Measurements from ENCODE around the gene CABS1. TPM values are rescaled to one million over a fixed set of nuclear protein-coding genes. Genes with fewer than 3 reads are reported as not detected.

The CABS1 gene
- total and polyA plus RNA-seq, 2 donors (not counting 3 experiments of a cell fraction or from before 2014, with no cell fraction given) = not detected

GRCh38 chr4:70303090-70303489 is 31.7 kb upstream of the CABS1 start:
- intact Hi-C loops (cut with micrococcal nuclease) (no loop called here), dilution Hi-C loops (cut with MboI; ENCODE audit: extremely low pct_ligation_motif_present, low sequenced_read_pairs) (no loop called here)
- BruUV-seq (replicated peaks) = no TSS peak
- no peak overlapping the region for H3K9ac ChIP-seq (replicated peaks; ENCODE audit: extremely low read depth, insufficient read depth, low read length)
- TF ChIP-seq POLR2AphosphoS5 (IDR thresholded peaks at IDR 0.05; ENCODE audit: insufficient read depth, low read depth, low read length) = no peak
- TF ChIP-seq EZH2 (IDR thresholded peaks at IDR 0.05; ENCODE audit: borderline replicate concordance, low read depth, low read length, severe bottlenecking) = no peak
- no peak for TF ChIP-seq JUN (IDR thresholded peaks at IDR 0.05; ENCODE audit: borderline replicate concordance, insufficient read depth, insufficient read length, low read depth)
- no peak for TF ChIP-seq POLR2A (IDR thresholded peaks at IDR 0.05; ENCODE audit: low read depth, low read length)
- TF ChIP-seq FOS (IDR thresholded peaks at IDR 0.05; ENCODE audit: borderline replicate concordance, insufficient read depth, low read length) = no peak
- no peak for TF ChIP-seq GATA2 (IDR thresholded peaks at IDR 0.05; ENCODE audit: insufficient read depth, insufficient read length, low read depth, low read length)
- no peak for TF ChIP-seq CTCF (IDR thresholded peaks at IDR 0.05; ENCODE audit: extremely low read depth in 1 of 2, insufficient read depth in 1 of 2, low read depth in 1 of 2, low read length in 2 of 2)
- TF ChIP-seq, protein P1, sequence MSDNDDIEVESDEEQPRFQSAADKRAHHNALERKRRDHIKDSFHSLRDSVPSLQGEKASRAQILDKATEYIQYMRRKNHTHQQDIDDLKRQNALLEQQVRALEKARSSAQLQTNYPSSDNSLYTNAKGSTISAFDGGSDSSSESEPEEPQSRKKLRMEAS (IDR thresholded peaks at IDR 0.05; ENCODE audit: insufficient read depth, insufficient read length) = no peak
- TF ChIP-seq MYC (IDR thresholded peaks at IDR 0.05; ENCODE audit: low read depth, low read length) = no peak
- H3K27me3 ChIP-seq (ENCODE audit: control insufficient read depth in 2 of 2, insufficient read depth in 2 of 2, low read length in 2 of 2) = no peaks in the 10 kb centered on the region
- no peak overlapping the region for H3K4me3 ChIP-seq (replicated peaks in 1 of 3; ENCODE audit: insufficient read depth in 1 of 3, low read depth in 1 of 3, low read length in 3 of 3)
- FAIRE-seq (no peak), DNase-seq (ENCODE audit: low read depth, low spot score) (no peak)
- H4K20me1 ChIP-seq (replicated peaks; ENCODE audit: control insufficient read depth, extremely low read depth, insufficient read depth, low read length) = no peaks in the 10 kb centered on the region
- no peaks in the 10 kb centered on the region for H3K79me2 ChIP-seq (ENCODE audit: control insufficient read depth, insufficient read depth, low read length)
- no peak overlapping the region for H2AFZ ChIP-seq (ENCODE audit: low read depth, low read length)
- POLR2A ChIA-PET = no interaction called here
- no peak overlapping the region for H3K27ac ChIP-seq (ENCODE audit: insufficient read depth, low read depth, low read length)
- H3K9me1 ChIP-seq (replicated peaks; ENCODE audit: control insufficient read depth, extremely low read depth, insufficient read depth, low read length) = no peaks in the 10 kb centered on the region
- no peak overlapping the region for H3K4me2 ChIP-seq (ENCODE audit: insufficient read depth, low read length)
- H3K4me1 ChIP-seq (ENCODE audit: control insufficient read depth, extremely low read depth, insufficient read depth, low read length) = no peaks in the 10 kb centered on the region
- no peaks in the 10 kb centered on the region for H3K36me3 ChIP-seq (ENCODE audit: control insufficient read depth in 2 of 2, extremely low read depth in 1 of 2, insufficient read depth in 2 of 2, low read length in 2 of 2)
- CTCF ChIA-PET = interaction anchor here (1.0 kb wide), 1 partner anchor 9 kb away, joined by 3 read pairs; no protein-coding TSS in a partner anchor
- H3K9me3 ChIP-seq (replicated peaks; ENCODE audit: control insufficient read depth, insufficient read depth, low read length) = no peaks in the 10 kb centered on the region
